Neural progenitor cell (in vitro differentiated cells): ENCODE measurements around the gene SBF2. TPM values are rescaled to one million over a fixed set of nuclear protein-coding genes. Genes with fewer than 3 reads are reported as not detected.

Experiments used
- DNase-seq: peaks from one replicate; pipeline ENCODE4 v3.0.0-alpha.2; 2016; ENCODE audit warnings: low spot score
- H2AFZ ChIP-seq: fragments of 200-600 bp; sonication (generic); replicated peaks from 2 replicates; pipeline ENCODE4 v1.6.1; 2016; ENCODE audit warnings: antibody characterized with exemption
- H3F3A ChIP-seq: fragments of 200-600 bp; sonication (generic); 2 replicates; pipeline ENCODE4 v1.6.1; 2016; ENCODE audit warnings: antibody characterized with exemption, low read depth
- H3K27ac ChIP-seq: fragments of 200-600 bp; sonication (generic); 2 replicates; pipeline ENCODE4 v1.5.1; 2016; ENCODE audit warnings: mild to moderate bottlenecking
- H3K27me3 ChIP-seq: fragments of 200-600 bp; sonication (generic); 2 replicates; pipeline ENCODE4 v1.6.1; 2016; ENCODE audit warnings: mild to moderate bottlenecking, moderate library complexity
- H3K36me3 ChIP-seq: fragments of 200-600 bp; sonication (generic); 2 replicates; pipeline ENCODE4 v1.5.1; 2016
- H3K4me1 ChIP-seq: fragments of 200-600 bp; sonication (generic); 2 replicates; pipeline ENCODE4 v1.6.1; 2016; ENCODE audit warnings: mixed run types
- H3K4me2 ChIP-seq: fragments of 200-600 bp; sonication (generic); 2 replicates; pipeline ENCODE4 v1.6.1; 2016
- H3K4me3 ChIP-seq: fragments of 200-600 bp; sonication (generic); 2 replicates; pipeline ENCODE4 v1.5.1; 2016
- H3K79me2 ChIP-seq: fragments of 200-600 bp; sonication (generic); 2 replicates; pipeline ENCODE4 v1.6.1; 2016; ENCODE audit warnings: low read depth
- H3K9ac ChIP-seq: fragments of 200-600 bp; sonication (generic); 2 replicates; pipeline ENCODE4 v1.6.1; 2016
- H3K9me3 ChIP-seq: fragments of 200-600 bp; sonication (generic); 2 replicates; pipeline ENCODE4 v1.5.1; 2016; ENCODE audit warnings: low read depth
- H4K20me1 ChIP-seq: fragments of 200-600 bp; sonication (generic); 2 replicates; pipeline ENCODE4 v1.6.1; 2016; ENCODE audit warnings: low read depth
- H3K27ac Mint-ChIP-seq: 3 replicates; pipeline ENCODE4 v1.8.0; 2021; ENCODE audit warnings: mixed read lengths
- H3K27me3 Mint-ChIP-seq: 2 replicates; pipeline ENCODE4 v1.8.0; 2022; ENCODE audit warnings: low read depth, mild to moderate bottlenecking, inconsistent platforms, moderate library complexity, mixed read lengths; ENCODE audit not compliant: insufficient read depth
- H3K36me3 Mint-ChIP-seq: 3 replicates; pipeline ENCODE4 v1.8.0; 2021; ENCODE audit warnings: mixed read lengths
- H3K4me1 Mint-ChIP-seq: 3 replicates; pipeline ENCODE4 v1.8.0; 2021; ENCODE audit warnings: mixed read lengths
- H3K4me3 Mint-ChIP-seq: 3 replicates; pipeline ENCODE4 v1.8.0; 2021; ENCODE audit warnings: mild to moderate bottlenecking, moderate library complexity, mixed read lengths
- H3K9me3 Mint-ChIP-seq: 3 replicates; pipeline ENCODE4 v1.8.0; 2020; ENCODE audit warnings: mixed read lengths
- CTCF ChIP-seq: fragments of 200-600 bp; sonication (generic); IDR thresholded peaks from 2 replicates; pipeline ENCODE4 v1.5.1; 2017; ENCODE audit warnings: antibody characterized with exemption, mild to moderate bottlenecking
- EZH2 ChIP-seq: fragments of 200-600 bp; sonication (generic); IDR thresholded peaks from 2 replicates; pipeline ENCODE4 v1.6.1; 2017; ENCODE audit warnings: antibody characterized with exemption, mild to moderate bottlenecking, moderate library complexity
- EZH2phosphoT487 ChIP-seq: fragments of 200-600 bp; sonication (generic); IDR thresholded peaks from 2 replicates; pipeline ENCODE4 v1.6.1; 2017; ENCODE audit warnings: antibody characterized with exemption
- total RNA-seq: library from RNA; depleted of rRNA; stranded (reverse); fragments of >200 nt; gene quantifications from 2 replicates; pipeline ENCODE4 v1.2.3, GENCODE V29; 2015; ENCODE audit warnings: low replicate concordance

SBF2 gene
- total RNA-seq, 1 donor from 2014 or later, result 48.2 TPM

GRCh38 chr11:10181811-10182210, 112.2 kb downstream of the SBF2 start:
- Histone ChIP-seq H3K4me3 (no peak overlapping the region), H3K27ac (no peak overlapping the region), H3K9me3 (no peaks in the 10 kb centered on the region), H4K20me1 (no peaks in the 10 kb centered on the region), H3K27me3 (no peaks in the 10 kb centered on the region), H3K9ac (no peak overlapping the region), H3F3A (no peaks in the 10 kb centered on the region), H2AFZ (no peak overlapping the region), H3K4me2 (no peak overlapping the region), H3K4me1 (no peaks in the 10 kb centered on the region), H3K36me3 (no peaks in the 10 kb centered on the region), H3K79me2 (no peaks in the 10 kb centered on the region)
- no peaks in the 10 kb centered on the region for H3K4me1 Mint-ChIP-seq
- peaks cover 2% of the 10 kb centered on the region for H3K36me3 Mint-ChIP-seq
- TF ChIP-seq CTCF (peak; percentile 35), EZH2phosphoT487 (no peak)
- H3K9me3 Mint-ChIP-seq, result no peaks in the 10 kb centered on the region
- H3K27me3 Mint-ChIP-seq, result peaks cover 2% of the 10 kb centered on the region
- H3K27ac Mint-ChIP-seq, result no peak overlapping the region
- DNase-seq, result no peak
- no peak overlapping the region for H3K4me3 Mint-ChIP-seq

- Histone ChIP-seq H2AFZ (no peak overlapping the region), H3K79me2 (no peaks in the 10 kb centered on the region), H3K9me3 (no peaks in the 10 kb centered on the region), H3F3A (no peaks in the 10 kb centered on the region), H3K4me3 (no peak overlapping the region), H3K36me3 (no peaks in the 10 kb centered on the region), H3K9ac (no peak overlapping the region), H4K20me1 (no peaks in the 10 kb centered on the region), H3K4me2 (no peak overlapping the region), H3K27me3 (no peaks in the 10 kb centered on the region), H3K27ac (no peak overlapping the region), H3K4me1 (no peaks in the 10 kb centered on the region)
- no peak for DNase-seq
- Mint-ChIP-seq H3K27me3 (no peaks in the 10 kb centered on the region), H3K9me3 (peaks cover 3% of the 10 kb centered on the region), H3K4me3 (no peak overlapping the region), H3K36me3 (peaks cover 2% of the 10 kb centered on the region), H3K27ac (no peak overlapping the region), H3K4me1 (no peaks in the 10 kb centered on the region)
- TF ChIP-seq CTCF (no peak), EZH2phosphoT487 (no peak), EZH2 (no peak)
Observed at GRCh38 chr11:10164621-10165020, 129.4 kb downstream of the SBF2 start.

- no peak overlapping the region for H3K27ac Mint-ChIP-seq
- Histone ChIP-seq H4K20me1 (no peaks in the 10 kb centered on the region), H3K27me3 (no peaks in the 10 kb centered on the region), H3K27ac (no peak overlapping the region), H3K4me2 (no peak overlapping the region), H3K9ac (no peak overlapping the region), H3K36me3 (no peaks in the 10 kb centered on the region), H3K9me3 (no peaks in the 10 kb centered on the region), H3K4me1 (no peaks in the 10 kb centered on the region), H3K4me3 (no peak overlapping the region), H3F3A (no peaks in the 10 kb centered on the region), H3K79me2 (no peaks in the 10 kb centered on the region), H2AFZ (no peak overlapping the region)
- H3K36me3 Mint-ChIP-seq, result no peaks in the 10 kb centered on the region
- peaks cover 9% of the 10 kb centered on the region for H3K9me3 Mint-ChIP-seq
- TF ChIP-seq CTCF, result no peak
- TF ChIP-seq EZH2phosphoT487, result no peak
- no peak for TF ChIP-seq EZH2
- no peak overlapping the region for H3K4me3 Mint-ChIP-seq
- no peak for DNase-seq
- H3K4me1 Mint-ChIP-seq, result no peaks in the 10 kb centered on the region
- H3K27me3 Mint-ChIP-seq, result no peaks in the 10 kb centered on the region
Observed at GRCh38 chr11:10162222-10162621, 131.8 kb downstream of the SBF2 start.
